Mucosa of descending colon (tissue), 3 donors: ENCODE measurements around the gene CD2BP2. TPM values are rescaled to one million over a fixed set of nuclear protein-coding genes. Genes with fewer than 3 reads are reported as not detected.
A peak's percentile ranks its signal among the peaks of the same experiment; 100 is the strongest.

ENCODE experiments used
- ATAC-seq: fragments of 200-7000 bp; cut with Tn5 transposase; one replicate; pipeline ENCODE4 v1.9.1; 2020; ENCODE audit warnings: mild to moderate bottlenecking, moderate library complexity
- DNase-seq, 3 donors: peaks; one replicate each; pipeline ENCODE4 v3.0.0-alpha.2; 2020
- H3K36me3 ChIP-seq: fragments of 200-600 bp; one replicate; pipeline ENCODE4 v1.8.0; 2021; ENCODE audit warnings: low read depth, mild to moderate bottlenecking
- H3K4me1 ChIP-seq: fragments of 200-600 bp; one replicate; pipeline ENCODE4 v1.8.0; 2021; ENCODE audit warnings: low read depth, mild to moderate bottlenecking
- H3K4me3 ChIP-seq: fragments of 200-600 bp; one replicate; pipeline ENCODE4 v1.8.0; 2021; ENCODE audit warnings: mild to moderate bottlenecking
- H3K9me3 ChIP-seq: fragments of 200-600 bp; one replicate; pipeline ENCODE4 v1.8.0; 2021; ENCODE audit warnings: mild to moderate bottlenecking
- intact Hi-C, 2 donors: fragments of 100-400 bp; cut with DNase I in 1 of 2; cut with micrococcal nuclease in 1 of 2; formaldehyde crosslinking; loops; one replicate each; pipeline versions ENCODE4 v1.11.0 to v1.11.1; 2022; cut with DNase I, micrococcal nuclease
- total RNA-seq, 3 donors: library from RNA; stranded (reverse); fragmentation: NEBNext Ultra II Directional in 2 of 3; extraction: Animal tissue kit (Norgen Biotek cat#: 25700) in 2 of 3; gene quantifications; one replicate each; pipeline versions ENCODE4 v1.2.1 to v1.2.4, GENCODE V29; 2021 to 2023
- TF ChIP-seq, protein P1 (sequence below): fragments of 200-600 bp; IDR thresholded peaks from one replicate; pipeline ENCODE4 v1.8.0; 2022; ENCODE audit warnings: antibody characterized with exemption, mild to moderate bottlenecking
- donor health status: DM: no; HTN: no; CAD: no; lungs with moderate emphysema.
- donor health status: DM: no; HTN: no; CAD: no.
- donor health status: DM: no; HTN: yes; CAD: no.

The CD2BP2 gene
- total RNA-seq, 3 donors from 2014 or later, result 53.4 to 57.9 (median 53.5) TPM

DNA sequence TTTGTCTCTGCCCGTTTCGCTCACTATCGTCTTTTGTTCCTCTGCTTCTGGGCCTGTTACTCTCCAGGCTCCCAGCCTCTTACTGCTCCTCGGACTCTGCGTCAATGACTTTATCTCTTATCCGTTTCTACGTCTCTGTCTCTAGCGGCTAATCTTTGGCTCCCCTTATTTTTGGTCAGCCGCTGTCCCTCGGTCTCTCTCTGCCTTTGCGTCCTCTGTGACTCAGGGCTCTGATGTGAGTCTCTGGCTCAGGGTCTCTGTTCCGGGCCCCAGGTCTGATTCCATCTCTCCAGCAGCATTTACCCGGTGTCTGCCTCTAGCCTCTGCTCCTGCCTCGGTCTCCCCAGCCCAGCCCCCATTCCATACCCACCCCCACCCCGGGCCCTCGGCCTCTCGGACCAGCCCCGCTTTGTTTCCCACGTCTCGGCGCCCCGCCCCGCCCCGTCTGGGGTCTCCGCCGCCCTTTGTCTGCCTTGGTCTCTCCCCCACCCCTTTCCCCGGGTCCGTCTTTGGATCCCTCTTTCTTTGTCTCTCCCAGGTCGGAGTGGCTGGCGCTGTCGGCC lies 39.6 kb upstream of the CD2BP2 start:
- H3K4me1 ChIP-seq, result peaks cover 13% of the 10 kb centered on the region
- no peaks in the 10 kb centered on the region for H3K9me3 ChIP-seq
- intact Hi-C loops, result no loop called here
- TF ChIP-seq, protein P1, sequence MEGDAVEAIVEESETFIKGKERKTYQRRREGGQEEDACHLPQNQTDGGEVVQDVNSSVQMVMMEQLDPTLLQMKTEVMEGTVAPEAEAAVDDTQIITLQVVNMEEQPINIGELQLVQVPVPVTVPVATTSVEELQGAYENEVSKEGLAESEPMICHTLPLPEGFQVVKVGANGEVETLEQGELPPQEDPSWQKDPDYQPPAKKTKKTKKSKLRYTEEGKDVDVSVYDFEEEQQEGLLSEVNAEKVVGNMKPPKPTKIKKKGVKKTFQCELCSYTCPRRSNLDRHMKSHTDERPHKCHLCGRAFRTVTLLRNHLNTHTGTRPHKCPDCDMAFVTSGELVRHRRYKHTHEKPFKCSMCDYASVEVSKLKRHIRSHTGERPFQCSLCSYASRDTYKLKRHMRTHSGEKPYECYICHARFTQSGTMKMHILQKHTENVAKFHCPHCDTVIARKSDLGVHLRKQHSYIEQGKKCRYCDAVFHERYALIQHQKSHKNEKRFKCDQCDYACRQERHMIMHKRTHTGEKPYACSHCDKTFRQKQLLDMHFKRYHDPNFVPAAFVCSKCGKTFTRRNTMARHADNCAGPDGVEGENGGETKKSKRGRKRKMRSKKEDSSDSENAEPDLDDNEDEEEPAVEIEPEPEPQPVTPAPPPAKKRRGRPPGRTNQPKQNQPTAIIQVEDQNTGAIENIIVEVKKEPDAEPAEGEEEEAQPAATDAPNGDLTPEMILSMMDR, result no peak
- H3K4me3 ChIP-seq, result peak overlapping the region; percentile 72
- DNase-seq (no peak), ATAC-seq (no peak)
- H3K36me3 ChIP-seq, result no peaks in the 10 kb centered on the region

DNA sequence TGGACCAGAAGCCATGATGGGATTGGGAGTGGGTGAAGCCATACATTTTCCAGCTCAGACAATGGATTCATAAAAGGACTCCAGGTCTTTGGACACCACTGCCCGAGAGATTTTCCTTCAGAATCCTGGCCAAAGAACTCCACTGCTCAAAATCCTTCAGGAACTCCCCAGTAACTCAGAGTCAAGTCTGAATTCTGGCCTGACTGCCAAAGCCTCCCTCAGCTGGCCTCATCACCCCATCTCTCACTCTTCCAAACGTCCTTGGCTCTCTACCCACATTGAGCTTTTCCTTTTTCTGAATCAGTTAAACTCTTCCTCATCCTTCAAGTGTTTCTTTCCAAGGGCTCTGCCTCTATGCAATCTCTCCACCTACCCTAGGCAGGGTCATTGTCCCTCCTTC lies 28.4 kb upstream of the CD2BP2 start:
- no peaks in the 10 kb centered on the region for H3K36me3 ChIP-seq
- intact Hi-C loops, result no loop called here
- H3K9me3 ChIP-seq, result no peaks in the 10 kb centered on the region
- peaks cover 5% of the 10 kb centered on the region for H3K4me1 ChIP-seq
- TF ChIP-seq, protein P1, result no peak
- ATAC-seq (no peak), DNase-seq (no peak)
- H3K4me3 ChIP-seq, result no peak overlapping the region

DNA sequence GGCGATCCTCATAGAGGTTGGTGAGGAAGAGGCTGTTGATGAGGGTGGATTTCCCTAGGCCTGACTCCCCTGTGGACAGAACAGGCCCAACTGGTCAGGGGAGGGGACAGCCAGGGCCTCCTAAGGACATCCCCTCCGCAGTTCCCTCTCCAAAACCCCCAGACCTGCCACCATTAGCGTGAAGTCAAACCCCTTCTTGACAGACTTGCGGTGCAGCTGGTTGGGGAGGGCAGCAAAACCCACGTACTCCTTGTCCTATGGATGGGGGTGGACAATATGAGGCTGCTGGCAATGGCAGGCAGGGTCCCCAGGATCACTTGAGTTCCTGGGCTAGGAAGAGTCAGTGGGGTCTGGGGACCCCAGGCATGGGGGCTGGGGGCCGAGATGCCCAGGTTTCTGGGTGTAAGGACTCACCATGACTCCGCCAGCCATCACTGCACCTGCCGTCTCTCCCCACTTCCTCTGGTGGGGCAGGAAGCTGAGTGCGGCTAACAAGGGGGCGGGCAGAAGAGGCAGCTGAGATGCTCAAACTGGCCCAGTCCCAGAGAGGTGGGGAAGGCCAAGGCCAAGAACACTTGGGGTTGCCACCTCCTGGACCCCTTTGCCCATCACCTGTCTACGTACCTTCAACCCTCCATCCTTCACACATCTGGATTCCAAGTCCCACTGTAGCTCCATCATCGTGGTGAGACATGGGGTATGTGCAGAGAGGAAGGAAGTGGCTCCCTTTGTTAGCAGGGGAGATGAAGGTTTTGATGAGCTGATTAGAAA lies 27.2 kb upstream of the CD2BP2 start, which contains the start of gene SEPTIN1:
Gene SEPTIN1 (minus strand): TSS at position 451 of the 771 bp plus-strand sequence. CDS start 19 bp downstream, at position 432.
- peaks cover 5% of the 10 kb centered on the region for H3K4me1 ChIP-seq
- TF ChIP-seq, protein P1, result no peak
- ATAC-seq, result peak; percentile 7
- no peaks in the 10 kb centered on the region for H3K36me3 ChIP-seq
- no peaks in the 10 kb centered on the region for H3K9me3 ChIP-seq
- peak; percentile 58 to 84 (median 66) for DNase-seq
- H3K4me3 ChIP-seq, result no peak within 1 kb of the TSS
- intact Hi-C loops, result no loop called here

DNA sequence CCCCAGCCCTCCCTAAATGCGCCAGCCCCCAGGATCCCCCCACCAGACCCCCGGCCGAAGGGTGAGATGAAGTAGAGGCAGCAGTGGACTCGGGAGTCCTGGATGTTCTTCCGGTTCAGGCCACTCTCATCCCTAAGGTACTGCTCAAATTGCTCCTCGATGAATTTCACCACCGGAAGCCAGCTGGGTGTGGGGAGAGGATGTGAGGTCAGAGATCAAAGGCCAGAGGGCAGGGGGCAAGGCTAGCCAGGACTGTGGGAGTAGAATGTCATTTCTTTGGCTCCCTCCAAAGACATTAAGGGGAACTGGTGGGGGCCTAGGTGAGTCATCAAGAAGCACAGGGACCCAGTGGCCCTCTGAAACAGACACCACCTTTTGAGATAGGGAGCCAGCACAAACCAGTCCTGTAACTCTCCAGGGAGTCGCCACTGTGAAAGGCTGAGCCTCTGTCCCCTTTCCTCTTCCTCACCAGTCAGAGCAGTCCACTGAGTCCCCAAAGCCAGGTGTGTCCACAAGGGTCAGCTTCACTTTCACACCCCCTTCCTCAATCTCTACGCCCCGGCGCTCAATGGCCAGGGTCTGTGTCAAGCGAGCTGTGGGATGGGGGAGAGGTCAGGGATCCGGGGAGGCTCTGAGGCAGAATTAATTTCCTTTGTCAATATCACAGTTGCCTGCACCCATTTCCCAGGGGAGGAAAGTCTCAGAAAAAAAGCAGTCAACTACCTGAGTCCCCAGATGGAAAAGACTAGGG lies 26.4 kb upstream of the CD2BP2 start:
- no peak for ATAC-seq
- TF ChIP-seq, protein P1, result no peak

DNA sequence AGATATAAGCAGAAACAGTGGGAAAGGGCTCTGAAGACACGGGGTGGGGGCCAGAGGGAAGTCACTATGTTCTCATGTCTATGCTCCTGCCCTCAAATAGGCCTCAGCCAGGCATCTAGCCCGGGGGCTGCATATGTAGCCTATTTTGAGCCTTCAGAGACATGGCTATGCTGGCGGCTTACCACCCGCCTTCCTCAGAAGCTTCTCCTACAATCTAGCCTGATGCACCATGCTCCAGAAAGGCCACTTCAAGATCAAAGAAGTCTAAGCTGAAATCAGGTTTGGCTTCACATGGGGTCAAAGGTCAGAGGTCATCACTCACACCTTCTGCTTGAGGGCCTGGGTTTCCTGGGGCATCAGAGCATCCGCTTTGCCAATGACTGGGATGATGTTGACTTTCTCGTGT lies 25.7 kb upstream of the CD2BP2 start:
- ATAC-seq, result no peak
- intact Hi-C loops, result no loop called here
- peaks cover 11% of the 10 kb centered on the region for H3K4me1 ChIP-seq

More for the DNA sequence above, 26.4 kb upstream of the CD2BP2 start:
- Histone ChIP-seq H3K36me3 (no peaks in the 10 kb centered on the region), H3K9me3 (no peaks in the 10 kb centered on the region), H3K4me1 (peaks cover 11% of the 10 kb centered on the region), H3K4me3 (no peak overlapping the region)
- no peak for DNase-seq
- intact Hi-C loops, result no loop called here

More for the DNA sequence above, 25.7 kb upstream of the CD2BP2 start:
- no peaks in the 10 kb centered on the region for H3K9me3 ChIP-seq
- H3K4me3 ChIP-seq, result no peak overlapping the region
- TF ChIP-seq, protein P1, result no peak
- DNase-seq, result no peak
- H3K36me3 ChIP-seq, result no peaks in the 10 kb centered on the region
